Neuron (in vitro differentiated cells): Measurements from ENCODE around the gene ADORA2A.

Source experiments
- H2AFZ ChIP-seq: one replicate; pipeline ENCODE4 v1.6.1; 2013; ENCODE audit warnings: low read depth, mild to moderate bottlenecking, inconsistent platforms, low read length, moderate library complexity
- H3K27me3 ChIP-seq: one replicate; pipeline ENCODE4 v1.6.1; 2013; ENCODE audit warnings: low read length; ENCODE audit not compliant: insufficient read depth
- H3K36me3 ChIP-seq: one replicate; pipeline ENCODE4 v1.6.1; 2013; ENCODE audit warnings: low read length; ENCODE audit not compliant: insufficient read depth
- H3K4me1 ChIP-seq: one replicate; pipeline ENCODE4 v1.6.1; 2013; ENCODE audit warnings: low read length; ENCODE audit not compliant: insufficient read depth
- H3K4me3 ChIP-seq: 2 replicates; pipeline ENCODE4 v1.5.1; 2013; ENCODE audit warnings: mild to moderate bottlenecking, low read length, moderate library complexity
- H3K9me3 ChIP-seq: one replicate; pipeline ENCODE4 v1.6.1; 2013; ENCODE audit warnings: low read length

ADORA2A gene

GRCh38 chr22:24393848-24394247 lies 33.6 kb upstream of the ADORA2A start:
- H3K4me3 ChIP-seq: no peak overlapping the region
- H3K27me3 ChIP-seq: no peaks in the 10 kb centered on the region
- no peak overlapping the region for H2AFZ ChIP-seq
- no peaks in the 10 kb centered on the region for H3K9me3 ChIP-seq
- H3K36me3 ChIP-seq: peaks cover 35% of the 10 kb centered on the region
- no peaks in the 10 kb centered on the region for H3K4me1 ChIP-seq

- no peak overlapping the region for H3K4me3 ChIP-seq
- H3K27me3 ChIP-seq: no peaks in the 10 kb centered on the region
- peaks cover 36% of the 10 kb centered on the region for H3K36me3 ChIP-seq
- no peak overlapping the region for H2AFZ ChIP-seq
- no peaks in the 10 kb centered on the region for H3K4me1 ChIP-seq
- H3K9me3 ChIP-seq: no peaks in the 10 kb centered on the region
Measured at GRCh38 chr22:24394254-24394653, 33.1 kb upstream of the ADORA2A start.

GRCh38 chr22:24398409-24398808 lies 29.0 kb upstream of the ADORA2A start:
- no peaks in the 10 kb centered on the region for H3K27me3 ChIP-seq
- H3K9me3 ChIP-seq: no peaks in the 10 kb centered on the region
- H3K4me1 ChIP-seq: no peaks in the 10 kb centered on the region
- no peak overlapping the region for H3K4me3 ChIP-seq
- no peak overlapping the region for H2AFZ ChIP-seq
- peaks cover 51% of the 10 kb centered on the region for H3K36me3 ChIP-seq

DNA sequence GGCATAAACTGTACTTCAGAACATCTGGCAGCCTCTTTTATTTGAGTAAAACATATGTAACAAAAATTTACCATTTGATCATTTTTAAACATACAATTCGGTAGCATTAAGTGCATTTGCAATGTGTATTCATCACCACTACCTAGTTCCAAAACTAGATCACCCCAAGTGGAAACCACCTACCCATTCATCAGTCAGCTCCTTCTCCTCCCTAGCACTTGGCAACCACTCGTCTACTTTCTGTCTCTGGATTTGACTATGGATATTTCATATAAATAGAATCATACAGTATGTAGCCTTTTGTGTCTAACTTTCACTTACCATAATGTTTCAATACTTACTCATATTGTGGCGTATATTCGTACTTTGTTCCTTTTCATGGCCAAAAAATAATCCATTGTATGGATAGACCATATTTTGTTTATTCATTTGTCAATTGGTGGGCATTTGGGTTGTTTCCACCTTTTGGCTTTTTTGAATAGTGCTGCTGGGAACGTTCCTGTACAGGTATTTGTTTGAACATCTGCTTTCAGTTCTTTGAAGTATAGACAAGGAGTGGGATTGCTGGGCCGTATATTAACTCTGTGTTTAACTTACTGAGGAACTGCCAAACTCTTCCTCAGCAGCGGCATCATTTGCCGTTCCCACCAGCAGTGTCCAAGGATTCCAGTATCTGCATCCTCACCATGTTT lies 27.2 kb upstream of the ADORA2A start:
- Histone ChIP-seq H2AFZ (no peak overlapping the region), H3K4me1 (no peaks in the 10 kb centered on the region), H3K4me3 (no peak overlapping the region), H3K36me3 (peaks cover 64% of the 10 kb centered on the region), H3K27me3 (no peaks in the 10 kb centered on the region), H3K9me3 (no peaks in the 10 kb centered on the region)

DNA sequence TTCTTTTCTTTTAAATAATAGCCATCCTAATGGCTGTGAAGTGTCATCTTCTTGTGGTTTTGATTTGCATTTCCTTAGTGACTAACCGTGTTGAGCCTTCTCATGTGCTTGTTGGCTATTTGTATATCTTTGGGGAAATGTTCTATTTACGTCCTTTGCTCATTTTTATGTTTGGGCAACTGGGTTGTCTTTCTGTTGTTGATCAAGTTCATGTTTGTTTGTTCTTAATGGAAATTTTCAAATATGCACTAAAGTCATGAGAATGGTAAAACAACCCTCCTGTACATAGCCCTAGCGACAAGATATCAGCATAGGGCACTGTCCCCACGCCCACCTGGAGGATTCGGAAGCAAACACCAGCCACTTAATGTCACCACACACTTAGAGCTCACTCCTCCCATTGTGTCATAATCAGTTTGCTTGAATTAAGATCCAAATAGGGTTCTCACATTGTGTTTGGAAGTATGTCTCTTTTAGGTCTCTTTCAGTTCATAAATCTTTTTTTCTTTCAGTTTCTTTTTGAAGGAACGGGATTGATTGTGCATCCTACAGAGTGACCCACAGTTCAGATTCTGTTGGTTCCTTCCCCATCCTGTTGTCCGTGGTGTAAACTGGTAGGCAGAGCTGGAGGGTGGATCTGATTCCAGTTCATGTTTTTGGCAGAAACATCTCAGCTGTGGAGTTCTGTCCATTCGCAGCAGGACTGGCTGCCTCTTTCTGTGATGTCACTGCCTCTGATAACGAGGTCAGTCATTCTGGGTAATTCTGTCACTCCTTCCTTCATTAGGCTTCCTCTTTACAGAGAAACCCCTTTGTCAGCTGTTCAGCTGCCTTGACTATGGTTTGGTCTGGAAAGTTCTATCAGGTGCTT lies 26.4 kb upstream of the ADORA2A start:
- no peak overlapping the region for H2AFZ ChIP-seq
- H3K9me3 ChIP-seq: no peaks in the 10 kb centered on the region
- H3K4me3 ChIP-seq: no peak overlapping the region
- H3K4me1 ChIP-seq: no peaks in the 10 kb centered on the region
- H3K36me3 ChIP-seq: peaks cover 61% of the 10 kb centered on the region
- H3K27me3 ChIP-seq: no peaks in the 10 kb centered on the region

- Histone ChIP-seq H3K36me3 (peaks cover 55% of the 10 kb centered on the region), H3K27me3 (no peaks in the 10 kb centered on the region), H3K4me3 (no peak overlapping the region)
Measured at GRCh38 chr22:24401931-24402367, 25.4 kb upstream of the ADORA2A start.

GRCh38 chr22:24402460-24403192 lies 24.8 kb upstream of the ADORA2A start:
- Histone ChIP-seq H3K9me3 (no peaks in the 10 kb centered on the region), H3K36me3 (peaks cover 52% of the 10 kb centered on the region), H3K27me3 (no peaks in the 10 kb centered on the region), H3K4me1 (no peaks in the 10 kb centered on the region), H3K4me3 (no peak overlapping the region), H2AFZ (no peak overlapping the region)

More at GRCh38 chr22:24401931-24402367, 25.4 kb upstream of the ADORA2A start:
- Histone ChIP-seq H2AFZ (no peak overlapping the region), H3K9me3 (no peaks in the 10 kb centered on the region), H3K4me1 (no peaks in the 10 kb centered on the region)

GRCh38 chr22:24403346-24403745 lies 24.1 kb upstream of the ADORA2A start:
- Histone ChIP-seq H3K36me3 (peaks cover 45% of the 10 kb centered on the region), H2AFZ (no peak overlapping the region)

DNA sequence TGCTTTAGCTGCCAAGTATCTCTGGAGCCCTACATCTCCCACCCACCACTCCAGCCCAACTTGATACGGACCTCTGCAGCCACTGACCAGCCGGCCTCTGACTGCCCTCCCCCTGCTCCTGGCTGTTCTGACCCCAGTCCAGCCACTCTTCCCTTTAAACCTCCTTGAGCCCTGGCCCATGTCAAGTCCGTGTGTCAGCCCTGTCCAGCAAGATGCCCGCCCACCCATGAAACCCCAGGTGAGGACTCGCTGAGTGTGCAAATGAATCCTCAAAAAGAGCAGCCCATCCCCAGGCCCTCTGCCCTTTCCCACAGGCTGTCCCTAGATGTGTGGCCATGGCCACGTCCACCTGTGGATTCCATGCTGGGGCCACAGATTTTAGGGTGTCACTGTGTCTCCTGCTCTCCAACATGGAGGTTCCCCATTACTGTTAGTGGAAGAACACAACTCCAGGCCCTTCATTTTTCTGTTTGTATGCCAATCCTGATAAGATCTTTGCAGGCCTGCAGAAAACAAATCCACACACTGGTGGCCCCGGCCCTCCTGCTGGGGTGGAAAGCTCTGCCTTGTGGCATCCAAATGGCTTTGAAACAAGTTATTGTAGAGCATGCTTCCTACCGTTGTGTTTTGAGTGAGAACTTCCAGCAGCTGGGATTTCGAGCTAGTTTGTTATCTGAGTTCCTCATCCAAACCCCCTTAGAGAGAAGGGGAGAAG lies 22.7 kb upstream of the ADORA2A start:
- Histone ChIP-seq H3K4me3 (no peak overlapping the region), H3K9me3 (no peaks in the 10 kb centered on the region), H2AFZ (no peak overlapping the region), H3K36me3 (peaks cover 39% of the 10 kb centered on the region), H3K4me1 (no peaks in the 10 kb centered on the region), H3K27me3 (no peaks in the 10 kb centered on the region)

More at GRCh38 chr22:24403346-24403745, 24.1 kb upstream of the ADORA2A start:
- Histone ChIP-seq H3K9me3 (no peaks in the 10 kb centered on the region), H3K4me1 (no peaks in the 10 kb centered on the region), H3K27me3 (no peaks in the 10 kb centered on the region), H3K4me3 (no peak overlapping the region)

DNA sequence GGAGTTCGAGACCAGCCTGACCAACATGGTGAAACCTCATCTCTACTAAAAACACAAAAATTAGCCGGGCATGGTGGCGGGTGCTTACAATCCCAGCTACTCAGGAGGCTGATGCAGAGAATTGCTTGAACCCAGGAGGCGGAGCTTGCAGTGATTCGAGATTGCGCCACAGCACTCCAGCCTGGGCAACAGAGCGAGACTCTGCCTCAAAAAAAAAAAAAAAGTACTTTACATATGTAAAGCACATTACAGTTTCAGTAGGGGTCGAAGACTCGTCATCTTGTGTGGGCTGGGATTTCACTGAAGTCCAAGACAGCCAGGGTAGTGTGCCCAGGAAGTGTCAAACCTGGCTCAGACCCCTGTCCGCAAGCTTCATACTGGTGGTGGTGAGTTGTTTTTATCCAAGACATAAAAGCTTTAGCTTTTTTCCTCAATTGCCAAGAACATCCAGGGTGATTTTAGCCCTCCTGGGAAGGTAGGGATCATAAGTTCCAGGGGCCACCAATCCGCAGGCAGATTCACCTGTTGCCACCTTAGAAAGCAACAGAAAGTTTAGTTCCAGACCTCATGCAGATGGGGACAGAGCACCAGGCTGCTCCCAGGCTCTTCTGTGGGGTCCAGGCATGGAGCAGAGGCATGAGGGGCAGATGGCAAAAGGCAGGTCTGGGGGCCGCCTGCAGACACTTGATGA lies 21.6 kb upstream of the ADORA2A start:
- Histone ChIP-seq H3K9me3 (no peaks in the 10 kb centered on the region), H3K27me3 (no peaks in the 10 kb centered on the region), H3K4me3 (no peak overlapping the region), H3K4me1 (no peaks in the 10 kb centered on the region), H3K36me3 (peaks cover 32% of the 10 kb centered on the region), H2AFZ (no peak overlapping the region)

DNA sequence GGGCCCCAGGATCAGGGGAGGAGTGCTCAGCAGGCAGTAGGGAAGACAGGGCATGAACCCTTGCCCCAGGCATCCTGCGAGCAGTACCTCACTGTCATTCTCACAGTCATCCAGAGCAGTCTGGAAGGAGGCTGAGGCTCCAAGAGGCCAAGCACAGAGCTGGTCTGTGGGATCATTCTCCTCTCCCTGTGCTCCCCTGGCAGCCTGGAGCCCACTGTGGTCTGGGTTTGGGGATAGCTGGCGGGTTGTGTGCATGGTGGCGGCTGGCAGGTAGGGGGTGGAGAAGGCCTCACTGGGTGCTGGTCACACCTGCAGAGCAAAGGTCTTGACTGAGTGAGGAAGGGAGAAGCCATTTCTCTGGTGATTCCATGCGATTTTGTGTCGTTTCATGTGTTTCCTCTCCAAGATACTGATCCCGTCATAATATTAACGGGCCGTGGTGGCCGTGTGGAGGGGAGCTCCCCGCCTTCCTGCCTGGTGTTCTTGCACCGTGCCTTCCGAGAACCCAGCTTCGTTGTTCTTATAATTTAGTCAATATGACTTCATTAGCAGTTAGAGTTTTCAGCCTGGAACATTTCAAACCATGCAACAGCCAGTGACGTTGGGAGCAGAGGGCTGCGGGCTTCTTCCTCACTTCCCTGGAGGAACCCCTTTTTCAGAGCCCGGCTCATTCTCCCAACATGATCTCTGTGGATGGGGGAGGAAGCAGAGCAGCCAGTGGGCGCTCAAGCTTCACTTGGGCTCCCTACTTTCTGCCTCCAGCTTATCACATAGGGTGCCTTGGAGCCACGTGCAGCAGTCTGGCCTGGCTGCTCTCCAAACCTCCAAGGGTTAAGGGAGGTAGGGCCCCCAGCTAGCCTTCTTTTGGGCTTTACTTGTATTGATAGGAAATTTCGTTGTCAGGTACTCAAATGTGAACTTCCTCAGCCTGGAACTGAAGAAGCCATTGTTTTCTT lies 20.8 kb upstream of the ADORA2A start:
- no peak overlapping the region for H3K4me3 ChIP-seq
- peaks cover 33% of the 10 kb centered on the region for H3K36me3 ChIP-seq
- no peak overlapping the region for H2AFZ ChIP-seq
- H3K4me1 ChIP-seq: no peaks in the 10 kb centered on the region
- no peaks in the 10 kb centered on the region for H3K27me3 ChIP-seq
- no peaks in the 10 kb centered on the region for H3K9me3 ChIP-seq
